ENCODE results near the gene DHX34.

Gene DHX34

DNA sequence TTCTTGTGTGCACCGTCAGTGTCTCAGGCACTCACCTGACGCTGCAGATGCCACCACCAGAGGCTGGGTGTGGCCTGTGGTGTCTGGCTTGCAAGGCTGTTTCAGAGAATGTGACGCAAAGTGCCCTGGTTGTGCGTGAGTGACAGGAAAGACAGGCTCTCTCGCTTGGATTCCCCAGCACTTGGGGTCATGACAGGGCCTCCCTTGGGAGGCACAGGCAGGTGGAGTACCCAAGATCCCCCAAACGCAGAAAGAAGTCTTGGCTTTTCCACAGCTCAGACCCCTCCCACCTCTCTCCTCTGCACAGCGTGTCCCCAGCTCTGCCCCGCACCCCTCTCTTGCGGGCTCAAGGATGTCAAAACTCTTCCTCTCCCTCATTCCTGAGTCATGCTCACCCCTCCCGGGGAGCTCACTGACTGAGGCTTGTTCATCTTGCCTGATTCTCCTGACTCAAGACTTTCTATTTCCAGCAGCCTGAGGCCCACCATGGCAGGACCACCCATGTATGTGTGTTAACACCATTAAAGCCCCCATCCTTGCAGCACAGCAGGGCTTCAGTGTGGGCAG, 21.0 kb downstream of the DHX34 start:
- Histone ChIP-seq H3K4me1 (ENCODE audit: low read length) (no peaks in the 10 kb centered on the region), H3K27me3 (ENCODE audit: low read depth, low read length) (no peaks in the 10 kb centered on the region), H3K4me3 (ENCODE audit: low read length) (no peak overlapping the region), H3K9ac (ENCODE audit: low read length) (no peak overlapping the region), H3K79me2 (ENCODE audit: low read length) (no peaks in the 10 kb centered on the region), H4K20me1 (ENCODE audit: insufficient read depth, low read length) (no peaks in the 10 kb centered on the region; the same call in 1 of the 2 replicates), H3K4me2 (ENCODE audit: low read length) (no peak overlapping the region), H3K27ac (ENCODE audit: low read length) (no peak overlapping the region), H3K36me3 (replicated peaks; ENCODE audit: low read depth, low read length) (peaks cover 45% of the 10 kb centered on the region), H3K9me3 (ENCODE audit: insufficient read depth, low read length) (no peaks in the 10 kb centered on the region), H2AFZ (ENCODE audit: low read depth, low read length) (no peak overlapping the region)
- TF ChIP-seq, protein P1, sequence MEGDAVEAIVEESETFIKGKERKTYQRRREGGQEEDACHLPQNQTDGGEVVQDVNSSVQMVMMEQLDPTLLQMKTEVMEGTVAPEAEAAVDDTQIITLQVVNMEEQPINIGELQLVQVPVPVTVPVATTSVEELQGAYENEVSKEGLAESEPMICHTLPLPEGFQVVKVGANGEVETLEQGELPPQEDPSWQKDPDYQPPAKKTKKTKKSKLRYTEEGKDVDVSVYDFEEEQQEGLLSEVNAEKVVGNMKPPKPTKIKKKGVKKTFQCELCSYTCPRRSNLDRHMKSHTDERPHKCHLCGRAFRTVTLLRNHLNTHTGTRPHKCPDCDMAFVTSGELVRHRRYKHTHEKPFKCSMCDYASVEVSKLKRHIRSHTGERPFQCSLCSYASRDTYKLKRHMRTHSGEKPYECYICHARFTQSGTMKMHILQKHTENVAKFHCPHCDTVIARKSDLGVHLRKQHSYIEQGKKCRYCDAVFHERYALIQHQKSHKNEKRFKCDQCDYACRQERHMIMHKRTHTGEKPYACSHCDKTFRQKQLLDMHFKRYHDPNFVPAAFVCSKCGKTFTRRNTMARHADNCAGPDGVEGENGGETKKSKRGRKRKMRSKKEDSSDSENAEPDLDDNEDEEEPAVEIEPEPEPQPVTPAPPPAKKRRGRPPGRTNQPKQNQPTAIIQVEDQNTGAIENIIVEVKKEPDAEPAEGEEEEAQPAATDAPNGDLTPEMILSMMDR (IDR thresholded peaks at IDR 0.05; ENCODE audit: low read depth, low read length), result no peak
- TF ChIP-seq EZH2phosphoT487 (IDR thresholded peaks at IDR 0.05; ENCODE audit: low read depth), result no peak

DNA sequence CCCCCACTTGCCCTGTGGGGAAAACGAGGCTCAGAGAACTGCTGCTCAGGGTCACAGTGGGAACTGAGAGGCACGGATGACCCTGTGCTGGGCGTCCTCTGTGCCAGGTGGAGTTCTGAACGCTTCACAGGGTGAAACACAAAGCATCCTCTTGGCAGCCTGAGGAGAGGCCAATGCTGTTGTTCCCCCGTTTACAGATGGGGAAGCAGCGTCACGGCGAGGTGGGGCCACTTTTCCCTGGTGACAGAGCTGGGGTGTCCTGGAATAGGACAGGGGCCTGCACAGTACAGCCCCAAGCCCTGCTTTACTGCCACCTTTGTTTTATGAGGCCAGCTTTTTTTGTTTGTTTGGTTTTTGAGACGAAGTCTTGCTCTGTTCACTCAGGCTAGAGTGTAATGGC, 22.1 kb downstream of the DHX34 start:
- Histone ChIP-seq H3K4me3 (ENCODE audit: low read length) (no peak overlapping the region), H3K4me2 (ENCODE audit: low read length) (no peak overlapping the region), H3K27me3 (ENCODE audit: low read depth, low read length) (no peaks in the 10 kb centered on the region), H3K79me2 (ENCODE audit: low read length) (no peaks in the 10 kb centered on the region), H3K9ac (ENCODE audit: low read length) (no peak overlapping the region), H3K36me3 (replicated peaks; ENCODE audit: low read depth, low read length) (peaks cover 55% of the 10 kb centered on the region), H2AFZ (ENCODE audit: low read depth, low read length) (no peak overlapping the region), H3K4me1 (ENCODE audit: low read length) (no peaks in the 10 kb centered on the region), H3K9me3 (ENCODE audit: insufficient read depth, low read length) (no peaks in the 10 kb centered on the region), H4K20me1 (ENCODE audit: insufficient read depth, low read length) (no peaks in the 10 kb centered on the region; the same call in 1 of the 2 replicates), H3K27ac (ENCODE audit: low read length) (no peak overlapping the region)
- TF ChIP-seq EZH2phosphoT487 (IDR thresholded peaks at IDR 0.05; ENCODE audit: low read depth), result no peak
- TF ChIP-seq, protein P1 (IDR thresholded peaks at IDR 0.05; ENCODE audit: low read depth, low read length), result no peak

DNA sequence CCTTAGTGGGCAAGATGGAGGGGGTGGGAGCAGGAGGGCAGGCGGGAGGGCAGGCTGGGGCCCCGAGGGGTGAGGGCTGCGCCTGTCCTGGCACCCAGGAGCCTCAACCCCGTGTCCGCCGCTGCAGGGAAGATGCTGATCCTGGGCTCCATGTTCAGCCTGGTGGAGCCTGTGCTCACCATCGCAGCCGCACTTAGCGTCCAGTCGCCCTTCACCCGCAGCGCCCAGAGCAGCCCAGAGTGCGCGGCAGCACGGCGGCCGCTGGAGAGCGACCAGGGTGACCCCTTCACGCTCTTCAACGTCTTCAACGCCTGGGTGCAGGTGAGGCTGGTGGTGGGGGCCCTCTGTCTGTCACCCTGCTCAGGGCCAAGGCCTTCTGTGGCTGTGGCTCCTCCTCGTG, 23.5 kb downstream of the DHX34 start:
- TF ChIP-seq, protein P1 (IDR thresholded peaks at IDR 0.05; ENCODE audit: low read depth, low read length), result no peak
- TF ChIP-seq EZH2phosphoT487 (IDR thresholded peaks at IDR 0.05; ENCODE audit: low read depth), result no peak
- H3K9ac ChIP-seq (ENCODE audit: low read length), result no peak overlapping the region
- H3K4me3 ChIP-seq (ENCODE audit: low read length), result no peak overlapping the region
- H3K79me2 ChIP-seq (ENCODE audit: low read length), result no peaks in the 10 kb centered on the region
- H3K27me3 ChIP-seq (ENCODE audit: low read depth, low read length), result no peaks in the 10 kb centered on the region
- H4K20me1 ChIP-seq (ENCODE audit: insufficient read depth, low read length), result no peaks in the 10 kb centered on the region; the same call in 1 of the 2 replicates
- no peaks in the 10 kb centered on the region for H3K4me1 ChIP-seq (ENCODE audit: low read length)
- H3K9me3 ChIP-seq (ENCODE audit: insufficient read depth, low read length), result no peaks in the 10 kb centered on the region
- no peak overlapping the region for H2AFZ ChIP-seq (ENCODE audit: low read depth, low read length)
- H3K27ac ChIP-seq (ENCODE audit: low read length), result no peak overlapping the region
- H3K36me3 ChIP-seq (replicated peaks; ENCODE audit: low read depth, low read length), result peaks cover 63% of the 10 kb centered on the region
- H3K4me2 ChIP-seq (ENCODE audit: low read length), result no peak overlapping the region

DNA sequence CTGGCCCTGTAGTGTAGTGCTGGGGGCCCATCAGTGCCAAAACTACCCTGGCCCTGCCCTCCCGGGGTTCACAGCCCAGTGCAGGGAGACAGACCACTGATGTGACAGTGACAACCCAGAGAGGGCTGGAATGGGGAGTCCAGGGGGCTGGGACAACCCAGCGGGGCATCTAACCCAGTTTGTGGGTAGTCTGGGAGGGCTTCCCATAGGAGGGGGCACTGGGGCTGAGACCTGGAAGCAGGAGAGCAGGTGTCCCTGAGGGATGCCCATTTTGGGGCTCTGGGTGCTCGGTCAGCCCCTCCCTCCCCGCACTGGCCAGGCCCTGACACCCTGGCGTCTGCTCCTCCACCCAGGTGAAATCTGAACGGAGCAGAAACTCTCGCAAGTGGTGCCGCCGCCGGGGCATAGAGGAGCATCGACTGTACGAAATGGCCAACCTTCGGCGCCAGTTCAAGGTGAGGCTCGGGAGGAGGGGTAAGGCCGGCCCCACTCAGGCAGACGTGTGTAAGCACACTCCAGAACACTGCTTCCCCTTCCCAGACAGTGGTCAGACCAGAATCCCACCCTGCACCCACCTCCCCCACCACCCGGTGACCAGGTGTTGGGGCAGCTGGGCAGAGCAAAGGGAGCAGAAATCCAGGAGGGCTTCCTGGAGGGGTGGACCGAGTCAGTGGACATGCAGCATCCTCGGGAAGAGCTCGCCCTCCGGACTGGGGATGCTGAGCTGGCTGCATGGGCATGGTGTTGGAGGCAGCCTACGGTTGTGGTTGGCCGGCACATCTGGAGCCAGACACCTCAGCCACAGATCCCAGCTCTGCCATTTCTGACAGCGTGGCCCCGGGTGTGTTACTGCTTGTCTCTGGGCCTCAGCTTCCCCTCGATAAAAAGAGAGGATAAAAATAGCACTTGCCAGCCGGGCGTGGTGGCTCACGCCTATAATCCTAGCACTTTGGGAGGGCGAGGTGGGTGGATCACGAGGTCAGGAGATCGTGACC, 24.4 kb downstream of the DHX34 start:
- Histone ChIP-seq H3K4me3 (ENCODE audit: low read length) (no peak overlapping the region), H3K36me3 (replicated peaks; ENCODE audit: low read depth, low read length) (peaks cover 63% of the 10 kb centered on the region), H4K20me1 (ENCODE audit: insufficient read depth, low read length) (no peaks in the 10 kb centered on the region; the same call in 1 of the 2 replicates), H3K9ac (ENCODE audit: low read length) (no peak overlapping the region), H2AFZ (ENCODE audit: low read depth, low read length) (no peak overlapping the region), H3K27ac (ENCODE audit: low read length) (no peak overlapping the region), H3K79me2 (ENCODE audit: low read length) (no peaks in the 10 kb centered on the region), H3K9me3 (ENCODE audit: insufficient read depth, low read length) (no peaks in the 10 kb centered on the region), H3K27me3 (ENCODE audit: low read depth, low read length) (no peaks in the 10 kb centered on the region), H3K4me1 (ENCODE audit: low read length) (no peaks in the 10 kb centered on the region), H3K4me2 (ENCODE audit: low read length) (no peak overlapping the region)
- TF ChIP-seq, protein P1 (IDR thresholded peaks at IDR 0.05; ENCODE audit: low read depth, low read length), result no peak
- TF ChIP-seq EZH2phosphoT487 (IDR thresholded peaks at IDR 0.05; ENCODE audit: low read depth), result no peak
